ENCODE data around the gene CAMTA2.

- no peak for TF ChIP-seq CTCF (IDR thresholded peaks at IDR 0.05)
- no peak for TF ChIP-seq POLR2A (IDR thresholded peaks at IDR 0.05)
Measured at GRCh38 chr17:4956493-4957061, 30.9 kb downstream of the CAMTA2 start.
